BE2C (cell line): ENCODE data around the gene SNX20.

Source experiments
- DNase-seq: peaks from one replicate; pipeline ENCODE4 v3.0.0-alpha.2; 2020
- H3K27me3 ChIP-seq: fragments of 250-450 bp; sonication (Bioruptor Pico); 2 replicates; pipeline ENCODE4 v1.5.1; 2020; ENCODE audit warnings: mild to moderate bottlenecking
- H3K36me3 ChIP-seq: fragments of 250-450 bp; sonication (Bioruptor Pico); 2 replicates; pipeline ENCODE4 v1.5.1; 2020; ENCODE audit warnings: mild to moderate bottlenecking
- H3K4me1 ChIP-seq: fragments of 250-450 bp; sonication (Bioruptor Pico); 2 replicates; pipeline ENCODE4 v1.5.1; 2020
- H3K4me3 ChIP-seq: 2 replicates; pipeline ENCODE4 v1.5.1; 2011; ENCODE audit warnings: low read depth, low read length
- H3K9me3 ChIP-seq: fragments of 250-450 bp; sonication (Bioruptor Pico); 2 replicates; pipeline ENCODE4 v1.5.1; 2020
- TF ChIP-seq, protein P1 (sequence below): IDR thresholded peaks from 2 replicates; pipeline ENCODE4 v1.5.1; 2012; ENCODE audit warnings: mild to moderate bottlenecking, low read depth, low read length

The SNX20 gene

GRCh38 chr16:50622643-50623369 lies 58.3 kb downstream of the SNX20 start:
- Histone ChIP-seq H3K36me3 (no peaks in the 10 kb centered on the region), H3K4me1 (no peaks in the 10 kb centered on the region)

GRCh38 chr16:50622029-50622428 lies 59.1 kb downstream of the SNX20 start:
- H3K4me3 ChIP-seq = no peak overlapping the region
- H3K4me1 ChIP-seq = no peaks in the 10 kb centered on the region
- no peaks in the 10 kb centered on the region for H3K9me3 ChIP-seq
- H3K27me3 ChIP-seq = no peaks in the 10 kb centered on the region
- TF ChIP-seq, protein P1, sequence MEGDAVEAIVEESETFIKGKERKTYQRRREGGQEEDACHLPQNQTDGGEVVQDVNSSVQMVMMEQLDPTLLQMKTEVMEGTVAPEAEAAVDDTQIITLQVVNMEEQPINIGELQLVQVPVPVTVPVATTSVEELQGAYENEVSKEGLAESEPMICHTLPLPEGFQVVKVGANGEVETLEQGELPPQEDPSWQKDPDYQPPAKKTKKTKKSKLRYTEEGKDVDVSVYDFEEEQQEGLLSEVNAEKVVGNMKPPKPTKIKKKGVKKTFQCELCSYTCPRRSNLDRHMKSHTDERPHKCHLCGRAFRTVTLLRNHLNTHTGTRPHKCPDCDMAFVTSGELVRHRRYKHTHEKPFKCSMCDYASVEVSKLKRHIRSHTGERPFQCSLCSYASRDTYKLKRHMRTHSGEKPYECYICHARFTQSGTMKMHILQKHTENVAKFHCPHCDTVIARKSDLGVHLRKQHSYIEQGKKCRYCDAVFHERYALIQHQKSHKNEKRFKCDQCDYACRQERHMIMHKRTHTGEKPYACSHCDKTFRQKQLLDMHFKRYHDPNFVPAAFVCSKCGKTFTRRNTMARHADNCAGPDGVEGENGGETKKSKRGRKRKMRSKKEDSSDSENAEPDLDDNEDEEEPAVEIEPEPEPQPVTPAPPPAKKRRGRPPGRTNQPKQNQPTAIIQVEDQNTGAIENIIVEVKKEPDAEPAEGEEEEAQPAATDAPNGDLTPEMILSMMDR = no peak
- no peak for DNase-seq
- H3K36me3 ChIP-seq = no peaks in the 10 kb centered on the region

More at GRCh38 chr16:50622643-50623369, 58.3 kb downstream of the SNX20 start:
- TF ChIP-seq, protein P1 = no peak
- no peak for DNase-seq
- H3K9me3 ChIP-seq = no peaks in the 10 kb centered on the region
- H3K4me3 ChIP-seq = no peak overlapping the region
- H3K27me3 ChIP-seq = no peaks in the 10 kb centered on the region
